ENCODE measurements around the gene ADAMTS16.

ADAMTS16 gene

GRCh38 chr5:5189051-5189430 lies 48.9 kb downstream of the ADAMTS16 start:
- FAIRE-seq, result no peak

GRCh38 chr5:5191906-5192305 lies 51.8 kb downstream of the ADAMTS16 start:
- no peak for FAIRE-seq

DNA sequence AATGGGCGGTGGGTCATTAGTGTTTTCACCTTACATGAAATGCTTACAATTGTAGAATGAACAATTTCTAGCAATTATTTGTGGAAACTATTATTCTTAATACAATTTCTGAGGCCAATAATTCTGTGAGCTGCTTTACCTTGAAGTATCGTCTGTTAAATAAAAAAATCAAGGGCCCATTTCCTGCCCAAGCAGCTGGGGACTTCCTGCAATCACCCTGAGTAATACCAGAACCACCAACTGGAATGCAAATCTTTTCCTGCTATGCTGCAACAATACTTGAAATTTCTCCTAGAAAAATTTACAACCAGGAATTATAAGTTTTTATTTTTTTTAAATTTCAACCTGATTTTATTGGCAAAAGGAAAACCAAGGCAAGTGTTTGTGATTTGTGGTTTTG lies 52.6 kb downstream of the ADAMTS16 start:
- no peak for FAIRE-seq

DNA sequence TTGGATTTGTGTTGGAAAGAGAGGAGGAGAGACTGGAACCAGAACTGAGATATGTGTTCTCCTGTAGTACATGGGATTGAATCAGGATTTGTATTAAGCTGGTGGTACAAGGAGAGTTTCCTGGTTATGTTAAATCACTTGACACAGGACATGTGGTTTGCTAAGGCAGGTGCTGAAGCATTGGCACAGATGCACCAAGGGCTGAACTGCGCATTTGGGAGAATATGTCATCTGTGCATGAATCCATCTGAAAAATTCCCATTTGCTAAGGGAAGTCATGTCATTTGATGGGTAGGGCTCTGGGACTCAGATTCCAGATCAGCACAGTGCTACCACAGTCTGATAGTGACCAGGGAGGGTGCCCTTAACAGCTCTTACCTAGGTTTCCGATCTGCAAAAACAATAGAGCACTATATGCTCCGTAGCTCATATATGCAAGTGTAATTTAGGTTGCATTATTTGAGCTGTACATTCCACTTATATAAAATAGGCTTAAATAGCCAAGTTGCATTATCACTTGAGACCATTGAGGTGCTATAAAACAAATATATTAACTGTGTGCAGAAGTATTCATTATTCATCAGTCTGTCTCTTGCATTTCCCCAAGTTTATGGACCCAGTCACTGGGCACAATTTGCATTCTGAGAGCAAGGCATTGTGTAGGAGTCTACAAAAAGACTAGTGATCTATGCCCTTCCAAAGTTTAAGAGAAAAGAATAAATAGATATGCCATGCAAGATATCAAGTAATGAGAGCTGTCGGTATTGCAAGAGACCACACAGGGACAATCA lies 55.2 kb downstream of the ADAMTS16 start:
- FAIRE-seq, result no peak

DNA sequence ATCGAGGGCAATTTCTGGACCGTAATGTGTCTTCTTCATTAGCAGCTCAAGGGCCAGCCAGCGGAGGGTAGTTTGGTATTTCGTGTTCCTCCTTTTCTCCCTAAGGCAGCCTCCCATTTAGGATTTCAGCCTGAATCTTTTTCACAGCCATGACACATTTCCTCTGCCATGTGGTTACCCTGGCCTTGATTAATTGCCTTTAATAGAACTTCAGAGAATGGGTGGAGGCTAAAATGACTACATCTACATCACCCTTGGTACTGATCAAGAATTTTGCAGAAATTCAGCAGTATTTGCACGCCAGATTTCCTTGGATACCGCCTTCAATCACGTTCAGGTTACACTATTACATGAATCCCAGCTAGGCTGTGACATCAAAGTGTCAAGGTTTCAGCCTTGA lies 58.0 kb downstream of the ADAMTS16 start:
- no peak for FAIRE-seq

DNA sequence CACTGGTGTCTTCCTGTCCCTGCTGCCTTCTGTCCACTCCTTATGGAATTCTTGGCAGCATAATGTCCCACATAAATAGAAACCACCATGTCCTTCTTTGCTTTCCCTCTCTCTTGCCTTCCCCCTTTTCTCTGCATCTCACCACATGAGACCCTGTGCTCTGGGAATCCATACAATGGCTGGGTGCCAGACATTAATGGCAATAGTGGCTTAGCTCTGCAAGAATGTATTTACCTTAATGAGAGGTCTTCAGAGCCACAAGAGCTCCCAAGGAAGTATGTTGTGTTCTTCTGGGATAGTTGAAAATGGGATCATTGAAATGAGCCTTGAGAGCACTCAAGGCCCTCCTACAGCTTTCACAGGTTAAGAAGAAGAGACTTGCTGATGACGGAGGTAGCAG lies 58.7 kb downstream of the ADAMTS16 start:
- FAIRE-seq, result no peak

DNA sequence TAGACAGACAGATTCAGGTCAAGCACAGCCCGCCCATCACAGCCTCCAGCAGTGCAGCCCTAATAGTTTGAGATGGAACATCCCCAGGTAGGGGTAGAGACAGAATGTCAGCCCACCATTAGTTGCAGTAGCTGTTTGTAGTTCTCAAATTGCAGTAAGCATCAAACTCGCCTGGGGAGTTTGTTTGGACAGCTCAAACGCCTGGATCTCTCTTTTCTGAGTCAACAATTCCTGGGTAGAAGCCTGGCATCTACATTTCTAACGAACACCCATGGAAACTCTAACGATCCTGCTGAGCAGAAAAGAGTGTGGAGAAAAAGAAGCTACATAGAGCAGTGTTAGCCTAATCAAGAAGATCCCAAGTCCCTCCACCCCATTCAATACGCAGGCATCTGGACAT lies 59.4 kb downstream of the ADAMTS16 start:
- no peak for FAIRE-seq

- no peak for FAIRE-seq
These were observed 60.0 kb downstream of the ADAMTS16 start for GRCh38 chr5:5200133-5200532.

DNA sequence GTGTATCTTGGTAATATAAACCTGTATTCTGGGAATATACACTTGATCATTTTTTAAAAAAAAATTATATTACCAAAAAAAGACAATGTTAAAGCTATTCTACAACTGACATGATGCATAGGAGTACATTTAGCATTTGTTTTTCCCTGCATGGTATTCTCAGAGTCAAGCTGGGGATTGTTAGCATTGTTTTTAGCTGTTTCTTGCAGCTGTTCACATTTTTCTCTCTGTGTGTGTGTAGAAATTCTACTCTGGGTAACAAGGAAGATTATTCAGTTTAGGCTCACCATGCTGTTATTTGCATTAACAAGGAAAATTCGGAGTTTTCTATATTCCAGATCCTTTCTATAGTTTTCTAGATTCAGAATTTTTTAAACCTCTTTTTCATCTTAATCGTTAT lies 62.2 kb downstream of the ADAMTS16 start:
- no peak for FAIRE-seq

DNA sequence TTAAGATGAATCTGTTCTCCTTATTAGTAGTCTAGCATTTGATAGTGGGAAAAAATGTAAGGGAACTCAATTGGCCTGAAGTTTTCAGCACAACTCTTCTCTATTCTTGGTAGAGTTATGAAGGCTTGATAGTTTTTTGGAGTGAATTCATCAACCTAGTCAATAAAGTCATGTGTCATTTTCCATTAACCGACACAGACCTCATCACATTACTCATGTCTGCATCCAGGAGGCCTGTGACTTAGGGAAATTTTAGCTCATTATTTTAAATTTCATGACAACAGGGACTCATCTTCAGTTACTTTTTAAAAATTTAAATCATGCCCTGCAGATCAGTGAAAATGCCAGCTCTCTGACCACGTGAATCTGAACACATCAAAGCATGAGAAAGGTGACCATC lies 63.3 kb downstream of the ADAMTS16 start:
- FAIRE-seq, result no peak

GRCh38 chr5:5207828-5208227 lies 67.7 kb downstream of the ADAMTS16 start:
- no peak for FAIRE-seq

DNA sequence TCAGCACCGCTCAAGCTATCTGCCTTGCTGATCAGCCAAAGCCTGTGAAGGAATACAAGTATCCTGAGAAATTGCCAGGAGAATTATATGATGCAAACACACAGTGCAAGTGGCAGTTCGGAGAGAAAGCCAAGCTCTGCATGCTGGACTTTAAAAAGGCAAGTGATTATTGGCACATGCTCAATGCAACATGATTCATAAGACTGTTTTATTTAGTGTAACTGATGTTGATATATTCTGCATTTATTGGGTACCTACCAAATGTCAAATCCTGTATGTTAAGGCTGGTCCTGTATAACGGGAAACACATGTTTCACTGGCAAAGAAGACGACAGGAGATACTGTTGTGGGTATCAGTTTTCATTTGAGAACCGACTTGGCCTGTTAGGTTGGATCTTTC lies 69.0 kb downstream of the ADAMTS16 start:
- FAIRE-seq, result no peak

GRCh38 chr5:5209510-5210286 lies 69.6 kb downstream of the ADAMTS16 start:
- FAIRE-seq, result no peak

- no peak for FAIRE-seq
These were observed 77.2 kb downstream of the ADAMTS16 start for GRCh38 chr5:5217371-5217770.

GRCh38 chr5:5218396-5218795 lies 78.3 kb downstream of the ADAMTS16 start:
- FAIRE-seq, result no peak

GRCh38 chr5:5219541-5219940 lies 79.4 kb downstream of the ADAMTS16 start:
- no peak for FAIRE-seq

GRCh38 chr5:5220901-5221631 lies 80.9 kb downstream of the ADAMTS16 start:
- no peak for FAIRE-seq

- no peak for FAIRE-seq
These were observed 81.6 kb downstream of the ADAMTS16 start for GRCh38 chr5:5221724-5222123.

DNA sequence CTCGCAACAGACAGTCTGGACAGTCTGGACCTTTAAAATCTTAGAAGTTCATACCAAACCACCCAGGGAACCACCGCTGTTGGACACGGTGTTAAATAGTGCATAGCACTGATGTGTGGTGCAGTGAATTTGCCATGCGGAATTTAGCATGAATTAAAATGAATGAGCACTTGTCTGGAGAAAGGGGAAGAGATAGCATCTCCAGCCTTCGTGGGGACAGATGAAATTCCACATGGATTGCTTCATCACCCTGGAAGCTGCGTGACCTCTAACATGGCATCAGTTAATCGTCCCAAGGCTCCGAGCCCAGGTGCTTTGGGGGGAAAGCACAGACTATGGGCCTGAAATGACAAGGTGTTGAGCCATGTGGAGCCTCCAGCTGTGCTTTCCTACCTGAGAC lies 91.4 kb downstream of the ADAMTS16 start:
- no peak for FAIRE-seq

DNA sequence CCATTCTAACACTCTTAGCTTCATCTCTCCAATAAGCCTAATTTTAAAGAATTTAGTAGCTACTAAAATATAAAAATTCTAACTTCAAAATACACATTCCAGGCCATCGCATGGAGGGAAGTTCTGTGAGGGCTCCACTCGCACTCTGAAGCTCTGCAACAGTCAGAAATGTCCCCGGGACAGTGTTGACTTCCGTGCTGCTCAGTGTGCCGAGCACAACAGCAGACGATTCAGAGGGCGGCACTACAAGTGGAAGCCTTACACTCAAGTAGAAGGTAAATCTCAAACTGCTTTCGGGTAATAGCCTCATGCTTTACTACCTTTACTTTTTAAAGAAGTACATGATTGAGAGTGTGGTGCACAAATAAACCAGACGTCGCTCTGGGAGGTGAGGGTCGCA lies 94.8 kb downstream of the ADAMTS16 start:
- FAIRE-seq, result no peak

GRCh38 chr5:5235685-5236084 lies 95.6 kb downstream of the ADAMTS16 start:
- FAIRE-seq, result no peak

DNA sequence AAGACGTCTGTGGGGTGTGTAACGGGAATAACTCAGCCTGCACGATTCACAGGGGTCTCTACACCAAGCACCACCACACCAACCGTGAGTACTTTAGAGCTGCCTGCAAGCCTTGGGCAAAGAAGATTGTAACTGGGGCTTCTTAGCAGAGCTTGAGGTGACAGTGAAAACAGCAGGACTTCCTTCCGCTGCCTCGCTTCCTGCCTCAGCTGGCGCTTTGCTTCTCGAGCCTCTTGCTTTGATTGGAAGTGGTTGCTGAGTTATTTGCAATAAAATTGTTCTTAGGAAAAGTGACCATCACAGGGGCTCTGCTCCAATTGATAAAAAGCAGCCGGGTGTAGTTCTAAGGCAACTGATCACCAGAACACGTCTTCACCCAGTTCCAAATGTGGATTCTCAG lies 99.1 kb downstream of the ADAMTS16 start:
- FAIRE-seq, result no peak

- no peak for FAIRE-seq
These were observed 100.1 kb downstream of the ADAMTS16 start for GRCh38 chr5:5240234-5240633.

- no peak for FAIRE-seq
These were observed 101.9 kb downstream of the ADAMTS16 start for GRCh38 chr5:5242056-5242455.
